Posterior vena cava (tissue), 2 donors: ENCODE data around the gene ATP5F1B. TPM values are rescaled to one million over a fixed set of nuclear protein-coding genes. Genes with fewer than 3 reads are reported as not detected.

Experiments used
- DNase-seq: peaks from one replicate; pipeline ENCODE4 v3.0.0-alpha.2; 2020; ENCODE audit warnings: low spot score
- intact Hi-C, 2 donors: fragments of 100-400 bp; cut with DNase I; formaldehyde crosslinking; loops; one replicate each; pipeline versions ENCODE4 v1.14.1 to v1.14.2; 2022 to 2023
- long read RNA-seq, 2 donors: library from polyadenylated mRNA; unstranded; transcript quantifications; one replicate each; pipeline ENCODE4 v2.0.0, GENCODE V29; 2020 to 2021
- total RNA-seq, 2 donors: library from RNA; stranded (reverse); fragmentation: NEBNext Ultra II Directional; extraction: Animal tissue kit (Norgen Biotek cat#: 25700); gene quantifications; one replicate each; pipeline ENCODE4 v1.2.1, GENCODE V29; 2021
- donor health status: DM: yes; HTN: yes; CAD: no.
- donor health status: DM: yes; HTN: yes; CAD: no.

The ATP5F1B gene
- 100 to 1,000 TPM; 363 to 368 TPM for total RNA-seq
- long read RNA-seq, donor 1, transcript ATP5F1B-201 (10 exons, 1,839 nt) = major isoform, 78 of 93 reads
- long read RNA-seq, donor 1, partial matches to known transcripts = 12 of 93 reads
- long read RNA-seq, donor 1, other reads (novel, unspliced or antisense) = 3 of 93 reads
- long read RNA-seq, donor 2, transcript ATP5F1B-201 (10 exons, 1,839 nt) = major isoform, 536 of 589 reads
- long read RNA-seq, donor 2, partial matches to known transcripts = 35 of 589 reads
- long read RNA-seq, donor 2, other reads (novel, unspliced or antisense) = 18 of 589 reads

- intact Hi-C loops = loop anchor here in 1 of 2 donors (5.0 kb wide), 1 partner anchor 41 kb away; the partner anchor contains the start of gene PTGES3
- DNase-seq = peak; percentile 97
These were observed at the start of gene ATP5F1B for GRCh38 chr12:56645717-56646446. Gene ATP5F1B (minus strand): TSS chr12:56645984. CDS start chr12:56645963, 21 bp downstream.

GRCh38 chr12:56694161-56694560 is 48.4 kb upstream of the ATP5F1B start:
- DNase-seq = peak; percentile 29
- intact Hi-C loops = no loop called here

GRCh38 chr12:56688846-56689109 is 43.0 kb upstream of the ATP5F1B start:
- no peak for DNase-seq
- intact Hi-C loops = loop anchor here in 1 of 2 donors (5.0 kb wide), 1 partner anchor 41 kb away; the partner anchor contains the start of gene ATP5F1B

GRCh38 chr12:56688129-56688845 is 42.5 kb upstream of the ATP5F1B start, which contains the start of gene PTGES3:
Gene PTGES3 (minus strand): TSS chr12:56688284. CDS start chr12:56687999, 285 bp downstream.
- DNase-seq = peak; percentile 100
- intact Hi-C loops = loop anchor here in 1 of 2 donors (5.0 kb wide), 1 partner anchor 41 kb away; the partner anchor contains the start of gene ATP5F1B

GRCh38 chr12:56687223-56688128 is 41.7 kb upstream of the ATP5F1B start:
- intact Hi-C loops = loop anchor here in 1 of 2 donors (5.0 kb wide), 1 partner anchor 40 kb away; the partner anchor contains the start of gene ATP5F1B
- peak; percentile 86 for DNase-seq

- intact Hi-C loops = loop anchor here in 1 of 2 donors (5.0 kb wide), 1 partner anchor 38 kb away; the partner anchor contains the start of gene ATP5F1B
- DNase-seq = no peak
These were observed 39.1 kb upstream of the ATP5F1B start for GRCh38 chr12:56684745-56685359.

GRCh38 chr12:56682323-56682722 is 36.5 kb upstream of the ATP5F1B start:
- no peak for DNase-seq
- intact Hi-C loops = no loop called here

- intact Hi-C loops = no loop called here
- peak; percentile 25 for DNase-seq
These were observed 34.2 kb upstream of the ATP5F1B start for GRCh38 chr12:56679883-56680575.

- peak; percentile 6 for DNase-seq
- intact Hi-C loops = no loop called here
These were observed 33.1 kb upstream of the ATP5F1B start for GRCh38 chr12:56678852-56679251.

GRCh38 chr12:56677680-56678079 is 31.9 kb upstream of the ATP5F1B start:
- intact Hi-C loops = no loop called here

GRCh38 chr12:56676851-56677580 is 31.2 kb upstream of the ATP5F1B start:
- peak; percentile 25 for DNase-seq
- intact Hi-C loops = no loop called here

More at GRCh38 chr12:56677680-56678079, 31.9 kb upstream of the ATP5F1B start:
- DNase-seq = peak; percentile 5

- intact Hi-C loops = no loop called here
- DNase-seq = no peak
These were observed 25.8 kb upstream of the ATP5F1B start for GRCh38 chr12:56671608-56672007.

- intact Hi-C loops = no loop called here
These were observed 25.1 kb upstream of the ATP5F1B start for GRCh38 chr12:56670836-56671235.

GRCh38 chr12:56668197-56668457 is 22.3 kb upstream of the ATP5F1B start:
- no peak for DNase-seq
- intact Hi-C loops = no loop called here

More at GRCh38 chr12:56670836-56671235, 25.1 kb upstream of the ATP5F1B start:
- peak; percentile 19 for DNase-seq

- intact Hi-C loops = no loop called here
- DNase-seq = no peak
These were observed 16.3 kb upstream of the ATP5F1B start for GRCh38 chr12:56661979-56662638.

GRCh38 chr12:56661560-56661959 is 15.8 kb upstream of the ATP5F1B start:
- intact Hi-C loops = no loop called here
- no peak for DNase-seq

- intact Hi-C loops = no loop called here
- no peak for DNase-seq
These were observed 13.1 kb upstream of the ATP5F1B start for GRCh38 chr12:56658921-56659320.
